IMR-90 (cell line): ENCODE results near the gene LSMEM2. TPM values are rescaled to one million over a fixed set of nuclear protein-coding genes. Genes with fewer than 3 reads are reported as not detected.
A peak's percentile ranks its signal among the peaks of the same experiment; 100 is the strongest.

Source experiments
- ATAC-seq: fragments of 200-7000 bp; cut with Tn5 transposase; 2 replicates; pipeline ENCODE4 v1.9.1; 2020; ENCODE audit warnings: low read depth, mild to moderate bottlenecking, moderate library complexity
- BruUV-seq: library from RNA; stranded (reverse); fragments of 400-500 nt; replicated peaks from 2 replicates; lab custom pipeline; 2021; lab: Mats Ljungman, UMichigan
- CTCF ChIA-PET: fragments of 300-600 bp; formaldehyde crosslinking; extraction: SDS; loops from one replicate; lab custom pipeline; 2021; ENCODE audit warnings: antibody characterized with exemption; lab: Yijun Ruan, JAX
- POLR2A ChIA-PET: fragments of 300-600 bp; sonication (Branson Sonifier 250); formaldehyde crosslinking; loops from one replicate; lab custom pipeline; 2022; ENCODE audit warnings: antibody characterized with exemption; ENCODE audit not compliant: unreplicated experiment; lab: Charles Lee
- DNase-seq: peaks from one replicate; pipeline ENCODE4 v3.0.0; 2013
- H2AFZ ChIP-seq: replicated peaks from 2 replicates; pipeline ENCODE3; 2013; ENCODE audit warnings: low read length, mild to moderate bottlenecking; ENCODE audit not compliant: poor library complexity
- H2AK5ac ChIP-seq: 2 replicates; pipeline ENCODE4 v1.6.1; 2013; ENCODE audit warnings: low read depth, low read length, inconsistent platforms
- H2AK9ac ChIP-seq: replicated peaks from 2 replicates; pipeline ENCODE3; 2013; ENCODE audit warnings: mild to moderate bottlenecking, low read depth, low read length, moderate library complexity; ENCODE audit not compliant: poor library complexity
- H2BK120ac ChIP-seq: 2 replicates; pipeline ENCODE4 v1.6.1; 2013; ENCODE audit warnings: low read depth, low read length, inconsistent platforms
- H2BK15ac ChIP-seq: 3 replicates; pipeline ENCODE4 v1.6.1; 2013; ENCODE audit warnings: low read depth, low read length, inconsistent platforms
- H2BK20ac ChIP-seq: 2 replicates; pipeline ENCODE4 v1.6.1; 2013; ENCODE audit warnings: low read depth, mild to moderate bottlenecking, inconsistent platforms, low read length, moderate library complexity
- H2BK5ac ChIP-seq: 2 replicates; pipeline ENCODE4 v1.6.1; 2013; ENCODE audit warnings: mild to moderate bottlenecking, low read depth, low read length, inconsistent platforms; ENCODE audit not compliant: poor library complexity, severe bottlenecking
- H3K14ac ChIP-seq: replicated peaks from 2 replicates; pipeline ENCODE4 v1.6.1; 2013; ENCODE audit warnings: low read depth, low read length, inconsistent platforms
- H3K18ac ChIP-seq: 2 replicates; pipeline ENCODE4 v1.6.1; 2013; ENCODE audit warnings: low read depth, low read length, control low read depth
- H3K23ac ChIP-seq: 2 replicates; pipeline ENCODE4 v1.6.1; 2013; ENCODE audit warnings: low read depth, low read length, inconsistent platforms
- H3K27ac ChIP-seq: 2 replicates; pipeline ENCODE4 v1.5.1; 2013; ENCODE audit warnings: mild to moderate bottlenecking, control low read depth, low read length; ENCODE audit not compliant: insufficient read depth
- H3K27me3 ChIP-seq: 2 replicates; pipeline ENCODE4 v1.6.1; 2013; ENCODE audit warnings: low read length; ENCODE audit not compliant: control insufficient read depth, insufficient read depth
- H3K36me3 ChIP-seq: 2 replicates; pipeline ENCODE4 v1.6.1; 2013; ENCODE audit warnings: low read length, mixed read lengths; ENCODE audit not compliant: control insufficient read depth, insufficient read depth
- H3K4ac ChIP-seq: 2 replicates; pipeline ENCODE4 v1.6.1; 2013; ENCODE audit warnings: low read depth, low read length, inconsistent platforms
- H3K4me1 ChIP-seq: 2 replicates; pipeline ENCODE4 v1.6.1; 2013; ENCODE audit warnings: low read length, mixed read lengths; ENCODE audit not compliant: control insufficient read depth, insufficient read depth
- H3K4me2 ChIP-seq: 2 replicates; pipeline ENCODE4 v1.6.1; 2013; ENCODE audit warnings: low read depth, mild to moderate bottlenecking, control low read depth, low read length, moderate library complexity
- H3K4me3 ChIP-seq: 2 replicates; pipeline ENCODE4 v1.5.1; 2013; ENCODE audit warnings: low read depth, mild to moderate bottlenecking, control low read depth, low read length, moderate library complexity; ENCODE audit not compliant: insufficient read depth
- H3K56ac ChIP-seq: 2 replicates; pipeline ENCODE4 v1.6.1; 2013; ENCODE audit warnings: low read length, inconsistent platforms; ENCODE audit not compliant: insufficient read depth; ENCODE audit errors: extremely low read depth
- H3K79me1 ChIP-seq, 2 experiments: 2 replicates each; pipeline ENCODE4 v1.6.1; 2013; ENCODE audit warnings: low read length in 2 of 2, inconsistent platforms in 1 of 2, low read depth in 1 of 2
- H3K9ac ChIP-seq: 2 replicates; pipeline ENCODE4 v1.6.1; 2013; ENCODE audit warnings: low read depth, low read length, control low read depth
- H3K9me1 ChIP-seq: 2 replicates; pipeline ENCODE4 v1.6.1; 2013; ENCODE audit warnings: low read length, inconsistent platforms; ENCODE audit not compliant: insufficient read depth
- H3K9me3 ChIP-seq: 2 replicates; pipeline ENCODE4 v1.6.1; 2013; ENCODE audit warnings: low read length; ENCODE audit not compliant: control insufficient read depth, insufficient read depth
- H4K20me1 ChIP-seq: 2 replicates; pipeline ENCODE4 v1.6.1; 2013; ENCODE audit warnings: low read length, inconsistent platforms; ENCODE audit not compliant: insufficient read depth
- H4K5ac ChIP-seq: 2 replicates; pipeline ENCODE4 v1.6.1; 2013; ENCODE audit warnings: mild to moderate bottlenecking, low read depth, low read length, control low read depth
- H4K8ac ChIP-seq, 2 experiments: 2 replicates each; pipeline ENCODE4 v1.6.1; 2013; ENCODE audit warnings: low read depth in 2 of 2, low read length in 2 of 2, control low read depth in 1 of 2, inconsistent platforms in 1 of 2
- H4K91ac ChIP-seq: 2 replicates; pipeline ENCODE4 v1.6.1; 2013; ENCODE audit warnings: low read depth, low read length, inconsistent platforms; ENCODE audit not compliant: insufficient read depth
- SMC3 ChIP-seq: fragments of 150-350 bp; IDR thresholded peaks from 2 replicates; pipeline ENCODE4 v1.6.1; 2016; ENCODE audit warnings: low read depth, mild to moderate bottlenecking, antibody characterized with exemption, low read length, moderate library complexity
- WGBS, 2 experiments: methylation state at CpG; one replicate each; pipeline versions ENCODE4 v1.1.5 to v1.1.7; 2013; ENCODE audit warnings: missing lambda C conversion rate in 2 of 2; ENCODE audit not compliant: insufficient read length in 1 of 2; ENCODE audit errors: extremely low coverage in 2 of 2; 5-methylcytosine and 5-hydroxymethylcytosine counted together
- dilution Hi-C: fragments of 300-500 bp; cut with HindIII; formaldehyde crosslinking; loops from one replicate; pipeline ENCODE4 v1.14.3; 2018; ENCODE audit warnings: low sequenced_read_pairs; ENCODE audit not compliant: unreplicated experiment
- in situ Hi-C: fragments of 300-500 bp; cut with MboI; formaldehyde crosslinking; loops from 3 replicates; pipeline ENCODE4 v1.14.3; 2019; ENCODE audit warnings: low sequenced_read_pairs, inconsistent platforms, mixed read lengths
- intact Hi-C: fragments of 100-400 bp; cut with micrococcal nuclease; formaldehyde crosslinking; loops from 2 replicates; pipeline ENCODE4 v1.10.0; 2022
- polyA plus RNA-seq, 3 experiments: library from polyadenylated mRNA; depleted of rRNA; stranded (reverse); fragments of >200 nt; gene quantifications; 2 replicates each; pipeline ENCODE4 v1.2.3, GENCODE V29; 2012; ENCODE audit warnings: low replicate concordance in 1 of 3
- total RNA-seq: library from RNA; depleted of rRNA; stranded (reverse); fragments of >200 nt; gene quantifications from 2 replicates; pipeline ENCODE4 v1.2.3, GENCODE V29; 2012

LSMEM2 gene
- total and polyA plus RNA-seq, 2 of the 4 experiments (the other 2 are of a cell fraction) = under 0.01 TPM; not detected in 1

DNA sequence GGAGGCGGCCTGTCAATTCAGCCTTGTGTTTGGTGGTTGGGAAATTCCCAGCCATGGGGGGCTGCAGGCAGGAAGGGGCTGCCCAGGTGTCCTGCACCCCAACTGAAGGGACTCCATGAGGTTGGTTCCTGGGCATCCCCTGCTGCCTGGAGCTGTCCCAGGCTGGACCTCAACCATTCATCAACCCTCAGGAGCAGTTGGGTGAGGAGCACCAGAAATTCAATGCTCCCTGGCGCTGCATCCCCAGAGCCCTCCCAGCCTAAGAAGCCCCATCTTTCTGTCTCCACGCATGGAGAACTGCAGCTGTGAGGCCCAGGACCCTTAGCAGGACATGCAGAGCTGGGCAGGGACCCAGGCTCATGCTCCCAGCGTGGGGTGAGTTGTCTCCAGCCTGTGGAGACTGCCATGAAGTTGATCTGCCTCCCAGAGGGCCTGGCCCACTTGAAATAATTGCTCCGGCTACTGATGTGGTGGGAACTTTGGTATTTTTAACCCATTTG lies 17.9 kb upstream of the LSMEM2 start:
- Histone ChIP-seq H4K5ac (peak overlapping the region; percentile 97), H2BK15ac (no peak overlapping the region), H3K23ac (peak overlapping the region; percentile 97), H4K8ac (peak overlapping the region; percentile 92 to 95; a peak in 3 of 4 replicates), H3K4me3 (no peak overlapping the region), H3K18ac (no peak overlapping the region), H3K4ac (peak overlapping the region; percentile 93), H3K4me1 (peaks cover 36% of the 10 kb centered on the region), H4K20me1 (peaks cover 10% of the 10 kb centered on the region; the same call in 1 of the 2 replicates), H3K9me1 (peaks cover 20% of the 10 kb centered on the region), H2AFZ (peak overlapping the region; percentile 89), H2BK20ac (0 out of 2 replicates have a peak overlapping the region, but pooled peaks have one; percentile 41), H3K4me2 (peak overlapping the region; percentile 82), H2BK120ac (peak overlapping the region; percentile 79; the same call in 1 of the 2 replicates), H3K9me3 (no peaks in the 10 kb centered on the region), H3K27me3 (no peaks in the 10 kb centered on the region), H3K14ac (peak overlapping the region; percentile 95), H3K27ac (peak overlapping the region; percentile 90), H2BK5ac (peak overlapping the region; percentile 87), H3K36me3 (peaks cover 22% of the 10 kb centered on the region), H3K56ac (no peak overlapping the region), H3K79me1 (peaks cover 15 to 62% of the 10 kb centered on the region in 2 experiments), H2AK5ac (peak overlapping the region; percentile 97), H4K91ac (peak overlapping the region; percentile 97), H3K9ac (peak overlapping the region; percentile 76), H2AK9ac (peak overlapping the region; percentile 99)
- intact Hi-C loops (loop anchor here (1.0 to 5.0 kb wide), 2 partner anchors 12 to 61 kb away; partner anchors contain the start of gene HYAL2), dilution Hi-C loops (no loop called here), in situ Hi-C loops (no loop called here)
- ChIA-PET CTCF (no interaction called here), POLR2A (interaction anchor here (0.6 kb wide), 1 partner anchor 44 kb away, joined by 3 read pairs; no protein-coding TSS in a partner anchor)
- no TSS peak for BruUV-seq
- DNase-seq (no peak), ATAC-seq (no peak)
- 50% methylated on average over 1 of the region's 5 CpGs; no CpG with 5 or more reads in 1 of the 2 experiments for WGBS, 2 experiments
- TF ChIP-seq SMC3 = no peak
